H1 (cell line): ENCODE data around the gene USP7. TPM values are rescaled to one million over a fixed set of nuclear protein-coding genes. Genes with fewer than 3 reads are reported as not detected.

Experiments used
- CTCF ChIA-PET: fragments of 300-600 bp; sonication (Branson Sonifier 250); formaldehyde crosslinking; loops from one replicate; lab custom pipeline; 2021; ENCODE audit not compliant: partially characterized antibody; lab: Charles Lee
- POLR2A ChIA-PET: fragments of 300-600 bp; sonication (Branson Sonifier 250); formaldehyde crosslinking; loops from one replicate; lab custom pipeline; 2021; ENCODE audit warnings: inconsistent platforms; ENCODE audit not compliant: partially characterized antibody; lab: Charles Lee
- DNase-seq, 2 experiments: peaks; one replicate each; pipeline versions ENCODE4 v3.0.0 to v3.0.0-alpha.2; 2010 to 2022; ENCODE audit warnings: low spot score in 2 of 2, low read depth in 1 of 2, mixed read lengths in 1 of 2
- FAIRE-seq: peaks from 2 replicates; lab custom pipeline; 2011; peaks lifted over from hg19 to GRCh38; lab: Jason Lieb, UNC
- H2AFZ ChIP-seq: 2 replicates; pipeline ENCODE4 v1.8.1; 2012; ENCODE audit warnings: low read length, inconsistent platforms
- H2AK5ac ChIP-seq: 2 replicates; pipeline ENCODE4 v1.6.1; 2013; ENCODE audit warnings: low read depth, low read length
- H2BK120ac ChIP-seq: replicated peaks from 2 replicates; pipeline ENCODE3; 2013; ENCODE audit warnings: low read depth, low read length, inconsistent platforms
- H2BK12ac ChIP-seq: 2 replicates; pipeline ENCODE4 v1.6.1; 2013; ENCODE audit warnings: low read depth, low read length
- H2BK15ac ChIP-seq: 2 replicates; pipeline ENCODE4 v1.6.1; 2013; ENCODE audit warnings: low read length
- H2BK20ac ChIP-seq: 2 replicates; pipeline ENCODE4 v1.6.1; 2013; ENCODE audit warnings: low read length
- H2BK5ac ChIP-seq: 2 replicates; pipeline ENCODE4 v1.6.1; 2013; ENCODE audit warnings: low read depth, low read length
- H3K14ac ChIP-seq: 2 replicates; pipeline ENCODE4 v1.6.1; 2013; ENCODE audit warnings: inconsistent platforms; ENCODE audit not compliant: insufficient read length
- H3K18ac ChIP-seq: 2 replicates; pipeline ENCODE4 v1.6.1; 2013; ENCODE audit warnings: low read length; ENCODE audit errors: extremely low read depth
- H3K23ac ChIP-seq: 2 replicates; pipeline ENCODE4 v1.6.1; 2013; ENCODE audit warnings: inconsistent platforms; ENCODE audit not compliant: insufficient read length
- H3K23me2 ChIP-seq: 2 replicates; pipeline ENCODE4 v1.6.1; 2013; ENCODE audit warnings: low read depth, low read length
- H3K27ac ChIP-seq: 2 replicates; pipeline ENCODE4 v1.6.1; 2011; ENCODE audit warnings: low read depth, low read length, inconsistent platforms
- H3K27me3 ChIP-seq, 4 experiments: replicated peaks in 1 of 4; 1 replicate in 1 of 4; 2 replicates in 3 of 4; pipeline versions ENCODE4 v1.6.1 to v1.8.1; 2011 to 2013; ENCODE audit warnings: low read length in 3 of 4, mild to moderate bottlenecking in 3 of 4, inconsistent platforms in 2 of 4, mixed read lengths in 2 of 4, moderate library complexity in 1 of 4; ENCODE audit not compliant: control insufficient read depth in 3 of 4, insufficient read depth in 3 of 4; ENCODE audit errors: extremely low read depth in 1 of 4
- H3K36me3 ChIP-seq, 4 experiments: 2 replicates each; pipeline versions ENCODE4 v1.6.1 to v1.8.1; 2011 to 2013; ENCODE audit warnings: mild to moderate bottlenecking in 4 of 4, low read length in 3 of 4, moderate library complexity in 2 of 4, control low read depth in 1 of 4, inconsistent platforms in 1 of 4; ENCODE audit not compliant: insufficient read depth in 4 of 4, control insufficient read depth in 2 of 4
- H3K4ac ChIP-seq: replicated peaks from 2 replicates; pipeline ENCODE3; 2013; ENCODE audit warnings: low read length, low read depth, mixed read lengths, inconsistent platforms; ENCODE audit not compliant: insufficient read length
- H3K4me1 ChIP-seq, 4 experiments: replicated peaks in 1 of 4; 1 replicate in 1 of 4; 2 replicates in 3 of 4; pipeline versions ENCODE4 v1.6.1 to v1.8.1; 2011 to 2013; ENCODE audit warnings: low read length in 3 of 4, inconsistent platforms in 2 of 4, mixed read lengths in 1 of 4; ENCODE audit not compliant: insufficient read depth in 4 of 4, control insufficient read depth in 3 of 4
- H3K4me2 ChIP-seq, 2 experiments: 2 replicates each; pipeline versions ENCODE4 v1.6.1 to v1.8.1; 2011 to 2013; ENCODE audit warnings: low read depth in 2 of 2, low read length in 2 of 2, control low read depth in 1 of 2, inconsistent platforms in 1 of 2, mild to moderate bottlenecking in 1 of 2; ENCODE audit not compliant: insufficient read depth in 1 of 2
- H3K4me3 ChIP-seq, 4 experiments: fragments of 200-600, 300-600 bp in 1 of 4; sonication (generic), shearing (Covaris generic), sonication (Bioruptor Twin) in 1 of 4; 2 replicates each; pipeline versions ENCODE4 v1.5.1 to v1.8.1; 2011 to 2016; ENCODE audit warnings: low read length in 4 of 4, low read depth in 3 of 4, control low read depth in 2 of 4, inconsistent platforms in 2 of 4, mild to moderate bottlenecking in 2 of 4, mixed read lengths in 1 of 4, moderate library complexity in 1 of 4; ENCODE audit not compliant: insufficient read depth in 2 of 4; ENCODE audit errors: extremely low read depth in 1 of 4
- H3K56ac ChIP-seq: replicated peaks from 2 replicates; pipeline ENCODE3; 2013; ENCODE audit warnings: low read depth, mild to moderate bottlenecking, mixed read lengths, low read length, inconsistent platforms; ENCODE audit not compliant: insufficient read length
- H3K79me1 ChIP-seq: 2 replicates; pipeline ENCODE4 v1.6.1; 2013; ENCODE audit warnings: low read depth, low read length, control low read depth
- H3K79me2 ChIP-seq, 2 experiments: 2 replicates each; pipeline versions ENCODE4 v1.6.1 to v1.8.1; 2012 to 2013; ENCODE audit warnings: low read length in 2 of 2, mild to moderate bottlenecking in 2 of 2, inconsistent platforms in 1 of 2; ENCODE audit not compliant: insufficient read depth in 2 of 2, control insufficient read depth in 1 of 2
- H3K9ac ChIP-seq, 4 experiments: replicated peaks in 1 of 4; 1 replicate in 1 of 4; 2 replicates in 3 of 4; pipeline versions ENCODE4 v1.6.1 to v1.8.1; 2011 to 2013; ENCODE audit warnings: low read depth in 3 of 4, low read length in 3 of 4, control low read depth in 2 of 4, mild to moderate bottlenecking in 2 of 4, moderate library complexity in 2 of 4, inconsistent platforms in 1 of 4; ENCODE audit errors: extremely low read depth in 1 of 4
- H3K9me3 ChIP-seq, 2 experiments: 2 replicates each; pipeline versions ENCODE4 v1.6.1 to v1.8.1; 2012 to 2013; ENCODE audit warnings: mild to moderate bottlenecking in 2 of 2, moderate library complexity in 2 of 2, control low read depth in 1 of 2, inconsistent platforms in 1 of 2, low read depth in 1 of 2, low read length in 1 of 2, mixed read lengths in 1 of 2; ENCODE audit not compliant: insufficient read depth in 2 of 2
- H4K20me1 ChIP-seq, 2 experiments: replicated peaks in 1 of 2; 2 replicates each; pipeline versions ENCODE3 to v1.8.1; 2011 to 2013; ENCODE audit warnings: inconsistent platforms in 2 of 2, low read length in 2 of 2, mild to moderate bottlenecking in 1 of 2; ENCODE audit not compliant: insufficient read depth in 2 of 2, control insufficient read depth in 1 of 2
- H4K5ac ChIP-seq: 2 replicates; pipeline ENCODE4 v1.6.1; 2013; ENCODE audit warnings: low read length, low read depth, mixed read lengths, inconsistent platforms; ENCODE audit not compliant: insufficient read length
- H4K8ac ChIP-seq: 2 replicates; pipeline ENCODE4 v1.8.0; 2013; ENCODE audit warnings: mild to moderate bottlenecking, moderate library complexity, low read length, inconsistent platforms; ENCODE audit not compliant: insufficient read depth; ENCODE audit errors: extremely low read depth
- H4K91ac ChIP-seq: replicated peaks from 2 replicates; pipeline ENCODE3; 2013; ENCODE audit warnings: low read length, mixed read lengths, inconsistent platforms; ENCODE audit not compliant: insufficient read length
- CBX5 ChIP-seq: fragments of 300-800, 300-1000 bp; sonication (generic); IDR thresholded peaks from 2 replicates; pipeline ENCODE4 v1.7.1; 2016; ENCODE audit warnings: antibody characterized with exemption, low read length, low read depth
- CHD2 ChIP-seq: IDR thresholded peaks from 2 replicates; pipeline ENCODE4 v1.6.1; 2012; ENCODE audit warnings: low read length, improper control_type of control experiment
- EGR1 ChIP-seq: IDR thresholded peaks from 2 replicates; pipeline ENCODE4 v1.6.1; 2011; ENCODE audit warnings: low read depth, low read length, borderline replicate concordance
- EP300 ChIP-seq, 2 experiments: IDR thresholded peaks; 1 replicate in 1 of 2; 2 replicates in 1 of 2; pipeline ENCODE4 v1.6.1; 2011 to 2012; ENCODE audit warnings: low read depth in 2 of 2, low read length in 2 of 2, mild to moderate bottlenecking in 2 of 2, borderline replicate concordance in 1 of 2, inconsistent platforms in 1 of 2, moderate library complexity in 1 of 2
- PHF8 ChIP-seq: fragments of 200-600 bp; sonication (generic); conservative IDR thresholded peaks from 2 replicates; pipeline ENCODE4 v1.7.1; 2012; ENCODE audit warnings: low read depth, mild to moderate bottlenecking, inconsistent platforms, low read length, moderate library complexity
- SIN3A ChIP-seq, 2 experiments: IDR thresholded peaks in 1 of 2; conservative IDR thresholded peaks in 1 of 2; 2 replicates each; pipeline ENCODE4 v1.6.1; 2011 to 2012; ENCODE audit warnings: low read length in 2 of 2, improper control_type of control experiment in 1 of 2, low read depth in 1 of 2, mild to moderate bottlenecking in 1 of 2
- WGBS, 2 experiments: shearing (Covaris generic) in 1 of 2; methylation state at CpG; one replicate each; pipeline versions ENCODE4 v1.1.6 to v1.1.7; 2013 to 2015; ENCODE audit warnings: low lambda C conversion rate in 2 of 2, mixed read lengths in 2 of 2, inconsistent platforms in 1 of 2, low coverage in 1 of 2, missing lambda C conversion rate in 1 of 2; ENCODE audit not compliant: insufficient replicate concordance in 2 of 2, insufficient coverage in 1 of 2, insufficient read length in 1 of 2; ENCODE audit errors: extremely low coverage in 1 of 2, missing lambda C conversion rate in 1 of 2; 5-methylcytosine and 5-hydroxymethylcytosine counted together
- polyA plus RNA-seq, 7 experiments: library from polyadenylated mRNA; depleted of rRNA in 3 of 7; stranded (reverse) in 5 of 7; unstranded in 2 of 7; fragments of >200 nt in 5 of 7; fragments of 200-250 nt in 2 of 7; gene quantifications; 1 replicate in 5 of 7; 2 replicates in 1 of 7; 4 replicates in 1 of 7; pipeline versions ENCODE4 v1.2.1 to v1.2.3, GENCODE V29; 2011 to 2013; ENCODE audit warnings: missing spikeins in 2 of 7, mixed read lengths in 2 of 7
- total RNA-seq: library from RNA; stranded (reverse); fragmentation: NEBNext Ultra II Directional; extraction: Animal tissue kit (Norgen Biotek cat#: 25700); gene quantifications from 2 replicates; pipeline ENCODE4 v1.2.1, GENCODE V29; 2021
- TF ChIP-seq, protein P1 (sequence below): IDR thresholded peaks from 2 replicates; pipeline ENCODE4 v1.6.1; 2012; ENCODE audit warnings: inconsistent platforms

The USP7 gene
- total and polyA plus RNA-seq, 2 of the 8 experiments (the other 6 are each of a cell fraction or from before 2014, with no cell fraction given): 21.3 to 211 TPM

DNA sequence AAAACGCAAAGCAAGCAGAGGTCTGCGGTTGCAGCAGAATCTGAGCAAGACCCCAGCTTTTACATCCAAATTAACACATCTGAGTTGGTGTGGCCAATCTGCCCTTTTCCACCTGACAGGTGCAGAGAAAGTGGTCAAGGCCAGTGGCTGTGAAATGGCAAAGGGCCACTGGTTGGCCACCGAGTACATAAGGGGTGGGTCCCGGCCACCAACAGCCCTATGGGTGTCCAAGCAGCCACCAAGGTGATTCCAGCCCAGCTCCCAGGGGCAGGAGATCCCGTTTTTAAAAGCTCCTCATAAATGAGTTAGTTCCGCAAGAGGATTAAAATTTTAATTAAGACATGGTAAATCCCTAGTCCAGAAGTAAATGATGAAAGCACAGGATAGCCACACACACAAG is 29.1 kb downstream of the USP7 start:
- DNase-seq: no peak
- ChIA-PET CTCF (interaction anchor here (0.6 to 10.5 kb wide), 18 partner anchors 8 to 1263 kb away, joined by 3 to 189 read pairs (median 4); no protein-coding TSS in a partner anchor), POLR2A (interaction anchor here (1.1 to 1.2 kb wide), 2 partner anchors 11 to 161 kb away, joined by 3 read pairs; no protein-coding TSS in a partner anchor)
- Histone ChIP-seq H3K4me1 (peaks cover 3 to 10% (median 6%) of the 10 kb centered on the region in 4 experiments), H2AK5ac (no peak overlapping the region), H3K23me2 (no peaks in the 10 kb centered on the region), H3K9ac (0 out of 7 replicates have a peak overlapping the region, but pooled peaks of 1 of the 4 experiments have one; percentile 18), H3K79me1 (peaks cover 10% of the 10 kb centered on the region), H2AFZ (no peak overlapping the region), H2BK20ac (no peak overlapping the region), H3K4me3 (no peak overlapping the region), H3K18ac (no peak overlapping the region), H3K27me3 (no peaks in the 10 kb centered on the region), H2BK15ac (no peak overlapping the region), H2BK120ac (no peak overlapping the region), H3K14ac (no peak overlapping the region), H3K4ac (no peak overlapping the region), H3K36me3 (peaks cover 0 to 6% (median 3%) of the 10 kb centered on the region in 4 experiments; a peak in 3 of 8 replicates), H4K91ac (no peak overlapping the region), H3K4me2 (no peak overlapping the region), H4K20me1 (peaks cover 41 to 44% of the 10 kb centered on the region in 2 experiments), H2BK12ac (no peak overlapping the region), H3K79me2 (peaks cover 53 to 100% of the 10 kb centered on the region in 2 experiments), H3K56ac (no peak overlapping the region), H4K8ac (no peak overlapping the region), H2BK5ac (no peak overlapping the region), H4K5ac (no peak overlapping the region), H3K27ac (no peak overlapping the region), H3K23ac (no peak overlapping the region), H3K9me3 (no peaks in the 10 kb centered on the region)
- 82% methylated on average over 6 of the region's 6 CpGs; no CpG with 5 or more reads in 1 of the 2 experiments for WGBS, 2 experiments
- FAIRE-seq: no peak
- TF ChIP-seq, protein P1, sequence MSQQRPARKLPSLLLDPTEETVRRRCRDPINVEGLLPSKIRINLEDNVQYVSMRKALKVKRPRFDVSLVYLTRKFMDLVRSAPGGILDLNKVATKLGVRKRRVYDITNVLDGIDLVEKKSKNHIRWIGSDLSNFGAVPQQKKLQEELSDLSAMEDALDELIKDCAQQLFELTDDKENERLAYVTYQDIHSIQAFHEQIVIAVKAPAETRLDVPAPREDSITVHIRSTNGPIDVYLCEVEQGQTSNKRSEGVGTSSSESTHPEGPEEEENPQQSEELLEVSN: no peak
- TF ChIP-seq PHF8 (no peak), EP300 (IDR thresholded peaks at IDR 0.05; ENCODE audit: borderline replicate concordance in 1 of 2, low read depth in 2 of 2, low read length in 2 of 2) (no peak), EGR1 (no peak), CBX5 (no peak), CHD2 (no peak), SIN3A (conservative IDR thresholded peaks at IDR 0.05 in 1 of 2, IDR thresholded peaks at IDR 0.05 in 1 of 2; ENCODE audit: low read depth in 1 of 2, low read length in 2 of 2) (no peak)
